CD4-positive, alpha-beta T cell treated with Interleukin-10 for 1 hour (primary cell): ENCODE measurements around the gene URB2.
A peak's percentile ranks its signal among the peaks of the same experiment; 100 is the strongest.
"Not testable (repeated sequence)": the region's sequence is repeated elsewhere in the genome, so short reads cannot be mapped to it uniquely, and the experiment has no call there.

ENCODE experiments used
- DNase-seq: peaks from one replicate; pipeline ENCODE4 v3.0.0-alpha.2; 2020

URB2 gene

GRCh38 chr1:229625915-229626831 is at the start of gene URB2, which contains the start of gene TAF5L:
Gene URB2 (plus strand): TSS chr1:229626247. CDS start chr1:229627634, 1,387 bp downstream.
Gene TAF5L (minus strand): TSS chr1:229626122. CDS start chr1:229614482, 11,640 bp downstream.
- peak; percentile 88 for DNase-seq

- no peak for DNase-seq
Observed at GRCh38 chr1:229578168-229579058, 47.6 kb upstream of the URB2 start.

DNA sequence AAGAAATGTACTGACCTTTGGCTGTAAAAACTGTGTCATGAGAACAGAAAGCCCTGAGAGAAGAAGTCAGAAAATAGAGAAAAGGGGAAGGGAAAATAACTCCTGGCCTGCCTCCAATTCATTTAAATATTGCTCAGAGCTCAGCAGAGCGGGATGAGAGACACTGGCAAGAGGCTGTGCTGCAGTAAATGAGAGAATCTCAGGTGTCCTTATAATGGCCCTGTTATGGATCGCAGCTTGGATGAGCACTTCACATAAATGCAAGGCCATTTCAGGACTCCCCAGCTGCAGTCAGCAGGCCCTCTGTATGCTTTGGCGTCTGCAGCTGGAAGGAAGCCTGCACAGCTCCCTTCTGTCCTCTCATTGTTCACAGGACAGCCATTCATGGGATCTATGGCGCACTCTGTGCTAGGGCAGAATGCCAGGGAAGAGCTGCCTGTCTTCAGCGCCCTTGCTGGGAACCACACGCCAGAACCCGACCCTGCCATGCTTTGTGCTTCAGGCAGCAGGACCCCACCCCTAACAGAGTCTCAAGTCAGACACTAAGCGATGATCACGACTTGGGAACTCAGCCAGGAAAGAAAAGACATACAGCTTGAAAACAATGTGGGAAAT is 46.9 kb upstream of the URB2 start:
- no peak for DNase-seq

DNA sequence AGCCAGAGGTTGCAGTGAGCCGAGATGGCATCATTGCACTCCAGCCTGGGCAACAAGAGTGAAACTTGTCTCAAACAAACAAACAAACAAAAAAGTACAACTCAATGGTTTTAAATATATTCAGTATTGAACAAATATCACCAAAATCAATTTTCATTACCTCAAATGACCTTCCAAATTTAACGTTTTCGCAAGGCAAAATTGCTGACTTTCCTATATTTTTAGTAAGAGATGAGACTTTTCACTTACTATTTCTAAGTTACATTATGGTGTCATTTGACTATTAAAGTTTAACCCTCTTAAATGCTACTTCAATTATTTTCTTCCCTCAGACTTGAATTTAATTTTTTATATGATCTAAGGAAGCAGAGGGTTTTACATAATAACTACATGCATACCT is 44.6 kb upstream of the URB2 start:
- no peak for DNase-seq

- no peak for DNase-seq
Observed at GRCh38 chr1:229582011-229582694, 43.9 kb upstream of the URB2 start.

DNA sequence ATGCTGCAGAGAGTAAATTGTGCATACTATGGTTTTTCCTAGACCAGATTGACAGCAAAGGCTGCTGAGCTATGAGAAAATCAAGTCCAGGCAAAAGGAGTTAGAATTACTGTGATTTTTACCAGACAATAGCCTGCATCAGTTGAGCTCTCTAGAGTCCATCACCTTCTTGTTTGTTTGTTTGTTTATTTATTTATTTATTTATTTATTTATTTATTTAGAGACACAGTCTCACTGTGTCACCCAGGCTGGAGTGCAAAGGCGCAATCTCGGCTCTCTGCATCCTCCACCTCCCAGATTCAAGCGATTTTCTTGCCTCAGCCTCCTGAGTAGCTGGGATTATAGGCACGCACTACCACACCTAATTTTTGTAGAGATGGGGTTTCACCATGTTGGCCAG is 43.3 kb upstream of the URB2 start:
- DNase-seq, result no peak

GRCh38 chr1:229585338-229585737 is 40.7 kb upstream of the URB2 start:
- DNase-seq, result no peak

DNA sequence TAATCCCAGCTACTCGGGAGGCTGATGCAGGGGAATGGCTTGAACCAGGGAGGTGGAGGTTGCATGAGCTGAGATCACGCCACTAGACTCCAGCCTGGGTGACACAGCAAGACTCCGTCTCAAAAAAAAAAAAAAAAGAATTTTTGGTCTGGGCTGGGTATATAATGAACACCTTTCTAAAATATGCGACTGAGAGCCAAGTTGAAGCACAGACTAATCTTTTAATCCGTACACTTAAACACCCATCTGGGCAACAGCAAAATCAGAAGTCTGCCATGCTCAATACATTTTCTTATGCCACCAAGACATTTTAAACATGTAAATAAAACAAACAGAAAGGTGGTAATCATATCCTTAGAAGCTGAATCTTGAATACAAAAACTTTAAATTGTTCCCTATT is 35.9 kb upstream of the URB2 start:
- no peak for DNase-seq

DNA sequence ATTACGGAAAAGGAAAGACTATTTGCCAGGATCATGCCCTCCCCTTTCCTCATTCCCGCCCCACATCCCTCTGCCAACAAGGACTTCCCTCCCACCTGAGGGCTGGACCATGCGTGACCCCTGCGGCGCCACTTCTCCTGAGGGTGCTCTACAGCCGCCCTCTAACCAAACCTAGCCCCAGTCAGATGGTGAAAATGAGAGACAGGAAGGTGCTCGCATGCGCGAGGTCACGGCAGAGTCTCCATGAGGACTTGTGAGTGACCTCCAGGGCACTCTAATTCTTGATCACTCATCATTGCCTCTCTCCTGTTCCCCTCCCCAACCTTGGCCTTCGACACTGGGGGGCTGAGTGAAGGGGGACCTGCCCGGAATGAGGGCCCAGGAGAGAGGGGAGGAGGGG is 32.2 kb upstream of the URB2 start:
- no peak for DNase-seq

- DNase-seq, result no peak
Observed at GRCh38 chr1:229594227-229595008, 31.6 kb upstream of the URB2 start.

DNA sequence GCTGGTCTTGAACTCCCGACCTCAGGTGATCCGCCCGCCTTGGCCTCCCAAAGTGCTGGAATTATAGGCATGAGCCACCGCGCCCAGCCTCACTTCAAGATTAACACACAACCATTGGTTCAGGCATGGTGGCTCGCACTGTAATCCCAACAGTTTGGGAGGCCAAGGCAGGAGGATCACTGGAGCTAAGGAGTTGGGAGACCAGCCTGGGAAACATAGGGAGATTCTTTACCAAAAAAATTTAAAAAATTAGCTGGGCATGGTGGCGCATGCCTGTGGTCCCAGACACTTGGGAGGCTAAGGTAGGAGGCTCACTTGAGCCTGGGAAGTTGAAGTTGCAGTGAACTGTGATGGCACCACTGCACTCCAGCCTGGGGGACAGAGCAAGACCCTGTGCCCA is 30.2 kb upstream of the URB2 start:
- DNase-seq, result not testable (repeated sequence)

DNA sequence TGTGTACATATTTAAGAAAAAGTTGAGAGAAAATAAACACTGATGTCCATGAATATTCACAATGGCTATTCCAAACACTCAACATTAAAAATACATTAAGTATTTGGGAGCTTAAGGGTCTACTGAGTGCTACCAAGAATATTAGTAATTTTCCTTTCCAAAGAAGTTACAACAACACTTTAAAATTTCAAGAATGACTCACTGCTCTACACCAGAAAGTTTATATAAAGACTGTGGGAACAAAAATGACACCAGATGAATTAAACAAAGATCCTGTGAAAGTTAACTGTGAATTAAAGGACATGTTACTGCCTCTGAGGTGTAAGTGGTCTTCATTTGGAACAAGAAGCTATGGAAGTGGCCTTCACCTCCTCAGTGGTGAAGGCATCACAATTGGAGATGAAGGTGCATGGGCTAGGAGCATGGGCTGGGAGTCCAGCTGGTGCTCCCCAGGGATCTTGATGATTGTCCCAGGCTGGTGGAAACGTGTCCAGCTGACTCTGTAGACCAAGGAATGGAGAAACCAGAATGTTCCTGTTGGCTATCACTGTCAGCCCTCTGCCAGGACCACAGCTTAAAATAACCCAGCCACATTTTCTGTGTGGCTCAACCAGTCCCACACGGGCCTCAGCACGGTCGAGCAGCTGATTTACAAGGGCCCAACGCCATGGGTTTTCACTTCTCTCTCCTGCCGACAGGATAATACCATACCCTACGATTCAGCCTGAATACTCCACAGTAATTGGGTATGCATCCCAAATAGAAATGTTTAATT is 28.9 kb upstream of the URB2 start:
- DNase-seq, result no peak

GRCh38 chr1:229597877-229598276 is 28.2 kb upstream of the URB2 start:
- DNase-seq, result no peak

DNA sequence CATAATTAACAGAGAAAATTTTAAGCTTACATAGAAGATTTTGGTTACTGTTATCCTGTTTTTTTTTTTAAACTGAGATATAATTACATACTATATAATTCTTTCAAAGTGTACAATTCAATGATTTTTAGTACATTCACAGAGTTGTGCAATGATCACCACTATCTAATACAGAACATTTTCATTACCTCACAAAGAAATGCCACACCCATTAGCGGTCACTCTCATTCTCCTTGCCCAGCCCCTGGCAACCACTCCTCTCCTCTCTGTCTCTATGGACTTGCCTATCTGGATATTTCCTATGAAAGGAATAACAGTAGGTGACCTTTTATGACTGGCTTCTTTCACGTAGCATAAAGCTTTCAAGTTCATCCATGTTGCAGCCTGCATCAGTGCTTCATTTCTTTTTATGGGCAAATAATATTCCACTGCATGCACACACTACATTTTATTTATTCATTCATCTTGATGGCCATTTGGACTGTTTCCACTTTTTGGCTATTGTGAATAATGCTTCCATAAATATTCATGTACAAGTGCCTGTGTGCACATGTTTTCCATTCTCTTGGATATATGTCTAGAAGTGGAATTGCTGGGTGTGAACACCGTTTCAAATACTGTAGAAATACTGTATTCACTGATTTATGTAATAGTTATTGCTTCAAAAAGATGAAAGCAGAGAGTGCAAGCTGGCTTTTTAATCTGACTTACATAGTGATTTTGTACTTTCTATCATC is 26.7 kb upstream of the URB2 start:
- DNase-seq, result no peak

GRCh38 chr1:229600229-229600628 is 25.8 kb upstream of the URB2 start:
- no peak for DNase-seq

GRCh38 chr1:229603371-229604005 is 22.6 kb upstream of the URB2 start:
- no peak for DNase-seq

DNA sequence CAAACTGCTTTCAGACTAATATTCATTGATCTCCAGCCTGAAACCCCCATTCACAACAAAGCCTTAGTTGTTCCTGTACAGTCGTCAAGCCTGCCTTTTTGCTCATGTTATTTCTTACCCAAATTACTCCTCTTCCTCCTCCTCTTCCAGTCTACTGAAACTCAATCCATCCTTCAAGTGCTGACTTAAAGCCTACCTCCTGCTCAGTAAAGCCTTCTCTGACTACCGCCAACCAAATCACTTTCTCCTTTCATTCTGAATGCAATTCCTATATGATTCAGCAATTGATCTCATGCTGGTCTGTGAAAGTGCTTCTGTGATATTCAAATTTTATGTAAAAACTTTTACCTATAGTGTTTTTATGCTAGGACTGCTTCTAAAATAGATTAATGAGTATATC is 18.7 kb upstream of the URB2 start:
- no peak for DNase-seq

GRCh38 chr1:229608590-229608989 is 17.5 kb upstream of the URB2 start:
- no peak for DNase-seq

- no peak for DNase-seq
Observed at GRCh38 chr1:229613938-229614337, 12.1 kb upstream of the URB2 start.

DNA sequence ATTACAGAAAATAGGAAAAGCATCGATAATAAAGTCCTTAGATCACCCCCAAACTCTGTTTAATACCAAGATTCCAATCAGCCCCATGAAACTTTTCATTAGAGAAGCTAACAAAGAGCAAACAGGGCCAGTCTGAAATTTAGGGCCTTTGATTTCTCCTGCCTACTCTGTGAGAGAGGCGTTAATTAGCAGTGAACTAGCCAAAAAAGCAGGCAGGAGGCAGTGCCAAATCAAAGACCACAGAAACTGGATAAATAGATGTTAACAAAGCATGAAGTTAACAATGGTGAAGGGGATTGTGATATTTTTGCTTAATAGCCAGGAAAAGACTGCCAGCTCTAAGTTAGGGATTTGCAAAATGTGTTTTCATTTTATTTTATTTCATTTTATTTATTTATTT is 11.3 kb upstream of the URB2 start:
- no peak for DNase-seq
